Measurements from ENCODE around the gene MARF1. TPM values are rescaled to one million over a fixed set of nuclear protein-coding genes. Genes with fewer than 3 reads are reported as not detected.

The MARF1 gene
- total and polyA plus RNA-seq, 8 donors = 15.5 to 65.3 (median 37.2) TPM

DNA sequence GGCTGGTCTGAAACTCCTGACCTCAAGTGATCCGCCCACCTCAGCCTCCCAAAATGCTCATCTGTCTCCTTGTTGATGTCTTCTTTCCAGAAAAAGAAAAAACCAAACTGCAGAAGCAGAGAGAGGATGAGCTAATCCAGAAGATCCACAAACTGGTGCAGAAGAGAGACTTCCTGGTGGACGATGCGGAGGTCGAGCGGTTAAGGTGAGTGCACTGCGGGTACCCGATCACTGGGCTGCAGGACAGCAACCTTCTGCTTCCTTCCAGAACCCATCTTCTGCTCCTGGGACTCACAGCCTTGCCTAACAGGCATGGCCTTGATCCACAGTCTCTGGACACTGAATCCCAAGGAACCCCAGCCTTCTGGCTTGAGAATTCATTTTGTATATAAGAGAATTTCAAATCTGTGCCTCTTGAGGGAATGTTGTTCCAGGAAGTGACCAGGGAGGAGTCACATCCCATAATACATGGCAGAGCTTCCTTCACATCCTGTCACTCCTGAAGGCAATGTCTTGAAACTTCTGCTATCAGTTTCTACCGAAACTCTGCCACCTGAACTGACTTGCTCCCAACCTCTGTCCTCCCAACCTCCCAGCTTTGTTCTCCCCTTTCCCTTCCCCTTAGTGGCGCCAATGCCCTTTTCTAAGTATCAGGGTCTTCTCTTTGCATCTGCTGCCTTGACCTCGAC, 61.7 kb downstream of the MARF1 start:
- H3K27me3 ChIP-seq = no peaks in the 10 kb centered on the region
- TF ChIP-seq, protein P1, sequence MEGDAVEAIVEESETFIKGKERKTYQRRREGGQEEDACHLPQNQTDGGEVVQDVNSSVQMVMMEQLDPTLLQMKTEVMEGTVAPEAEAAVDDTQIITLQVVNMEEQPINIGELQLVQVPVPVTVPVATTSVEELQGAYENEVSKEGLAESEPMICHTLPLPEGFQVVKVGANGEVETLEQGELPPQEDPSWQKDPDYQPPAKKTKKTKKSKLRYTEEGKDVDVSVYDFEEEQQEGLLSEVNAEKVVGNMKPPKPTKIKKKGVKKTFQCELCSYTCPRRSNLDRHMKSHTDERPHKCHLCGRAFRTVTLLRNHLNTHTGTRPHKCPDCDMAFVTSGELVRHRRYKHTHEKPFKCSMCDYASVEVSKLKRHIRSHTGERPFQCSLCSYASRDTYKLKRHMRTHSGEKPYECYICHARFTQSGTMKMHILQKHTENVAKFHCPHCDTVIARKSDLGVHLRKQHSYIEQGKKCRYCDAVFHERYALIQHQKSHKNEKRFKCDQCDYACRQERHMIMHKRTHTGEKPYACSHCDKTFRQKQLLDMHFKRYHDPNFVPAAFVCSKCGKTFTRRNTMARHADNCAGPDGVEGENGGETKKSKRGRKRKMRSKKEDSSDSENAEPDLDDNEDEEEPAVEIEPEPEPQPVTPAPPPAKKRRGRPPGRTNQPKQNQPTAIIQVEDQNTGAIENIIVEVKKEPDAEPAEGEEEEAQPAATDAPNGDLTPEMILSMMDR (IDR thresholded peaks at IDR 0.05) = no peak
- TF ChIP-seq POLR2AphosphoS5 (IDR thresholded peaks at IDR 0.05) = no peak
- no peak for TF ChIP-seq EP300 (IDR thresholded peaks at IDR 0.05)
- no peak for TF ChIP-seq POLR2A (IDR thresholded peaks at IDR 0.05)
- H3K4me1 ChIP-seq = peaks cover 0 to 12% (median 0%) of the 10 kb centered on the region in 4 donors
- DNase-seq = no peak
- WGBS, 5 donors = 85 to 90% (median 87%) methylated on average over 10 of the region's 10 CpGs
- peaks cover 0 to 52% (median 36%) of the 10 kb centered on the region in 4 donors for H3K36me3 ChIP-seq
- H3K27ac ChIP-seq = peak overlapping the region in 1 of 5 donors; percentile 28
- intact Hi-C loops (cut with DNase I; ENCODE audit: low total_unique reads) = no loop called here
- H3K4me3 ChIP-seq = no peak overlapping the region
- H3K9me3 ChIP-seq = peaks cover 0 to 9% (median 0%) of the 10 kb centered on the region in 4 donors

GRCh38 chr16:15578824-15579223, 64.1 kb downstream of the MARF1 start:
- intact Hi-C loops (cut with DNase I; ENCODE audit: low total_unique reads) = no loop called here
- DNase-seq = no peak
- no peak overlapping the region for H3K27ac ChIP-seq
- H3K4me1 ChIP-seq = peaks cover 0 to 20% (median 4%) of the 10 kb centered on the region in 4 donors
- no peak for TF ChIP-seq POLR2A (IDR thresholded peaks at IDR 0.05)
- TF ChIP-seq, protein P1 (IDR thresholded peaks at IDR 0.05) = no peak
- TF ChIP-seq POLR2AphosphoS5 (IDR thresholded peaks at IDR 0.05) = no peak
- TF ChIP-seq EP300 (IDR thresholded peaks at IDR 0.05) = no peak
- no peaks in the 10 kb centered on the region for H3K27me3 ChIP-seq
- peaks cover 0 to 29% (median 28%) of the 10 kb centered on the region in 4 donors for H3K36me3 ChIP-seq
- no peaks in the 10 kb centered on the region for H3K9me3 ChIP-seq
- no peak overlapping the region for H3K4me3 ChIP-seq
- WGBS, 5 donors = 87 to 95% (median 93%) methylated on average over 4 of the region's 4 CpGs

- peak overlapping the region in 2 of 5 donors; percentile 40 to 50 for H3K27ac ChIP-seq
- DNase-seq = peak in 1 of 2 donors; percentile 50
- 80 to 92% (median 90%) methylated on average over 20 of the region's 20 CpGs for WGBS, 5 donors
- H3K4me3 ChIP-seq = no peak overlapping the region
- intact Hi-C loops (cut with DNase I; ENCODE audit: low total_unique reads) = no loop called here
- H3K9me3 ChIP-seq = no peaks in the 10 kb centered on the region
- H3K36me3 ChIP-seq = peaks cover 0 to 13% (median 12%) of the 10 kb centered on the region in 4 donors
- no peaks in the 10 kb centered on the region for H3K27me3 ChIP-seq
- H3K4me1 ChIP-seq = peaks cover 12 to 33% (median 12%) of the 10 kb centered on the region in 4 donors
- TF ChIP-seq POLR2A (IDR thresholded peaks at IDR 0.05) (no peak), EP300 (IDR thresholded peaks at IDR 0.05) (no peak), POLR2AphosphoS5 (IDR thresholded peaks at IDR 0.05) (no peak)
- TF ChIP-seq, protein P1 (IDR thresholded peaks at IDR 0.05) = no peak
Measured at GRCh38 chr16:15576960-15577958, 65.7 kb downstream of the MARF1 start.
